Stomach (tissue), 9 donors: ENCODE measurements around the gene PDE8A. TPM values are rescaled to one million over a fixed set of nuclear protein-coding genes. Genes with fewer than 3 reads are reported as not detected.
A peak's percentile ranks its signal among the peaks of the same experiment; 100 is the strongest.

Experiments
- DNase-seq, 2 donors: peaks; one replicate each; pipeline versions ENCODE4 v3.0.0 to v3.0.0-alpha.2; 2013 to 2019
- H3K27ac ChIP-seq, 5 donors: fragments of 200-600 bp in 4 of 5; sonication (generic) in 4 of 5; one replicate each; pipeline ENCODE4 v1.5.1; 2013 to 2019; ENCODE audit warnings: mild to moderate bottlenecking in 1 of 5, moderate library complexity in 1 of 5
- H3K27me3 ChIP-seq, 3 donors: fragments of 200-600 bp; sonication (generic); one replicate each; pipeline ENCODE4 v1.5.1; 2017 to 2019; ENCODE audit warnings: mixed run types in 1 of 3
- H3K36me3 ChIP-seq, 4 donors: fragments of 200-600 bp; sonication (generic); 1 replicate in 3 of 4; 2 replicates in 1 of 4; pipeline ENCODE4 v1.5.1; 2016 to 2019
- H3K4me1 ChIP-seq, 4 donors: fragments of 200-600 bp; sonication (generic); one replicate each; pipeline ENCODE4 v1.5.1; 2016 to 2019
- H3K4me3 ChIP-seq, 4 donors: fragments of 200-600 bp; sonication (generic) in 3 of 4; one replicate each; pipeline ENCODE4 v1.5.1; 2016 to 2019; ENCODE audit warnings: mild to moderate bottlenecking in 1 of 4
- H3K9me3 ChIP-seq, 4 donors: fragments of 200-600 bp; sonication (generic); one replicate each; pipeline ENCODE4 v1.5.1; 2016 to 2019
- EP300 ChIP-seq: sonication (generic); formaldehyde crosslinking; IDR thresholded peaks from one replicate; pipeline ENCODE4 v1.6.1; 2017; ENCODE audit warnings: antibody characterized with exemption
- POLR2A ChIP-seq, 4 donors: fragments of 450-650 bp; IDR thresholded peaks; one replicate each; pipeline ENCODE4 v1.6.1; 2016; ENCODE audit warnings: antibody characterized with exemption in 4 of 4, control low read depth in 2 of 4, mild to moderate bottlenecking in 1 of 4, moderate library complexity in 1 of 4
- POLR2AphosphoS5 ChIP-seq, 3 donors: sonication (generic); formaldehyde crosslinking; IDR thresholded peaks; one replicate each; pipeline ENCODE4 v1.6.1; 2016; ENCODE audit warnings: antibody characterized with exemption in 3 of 3
- whole genome bisulfite sequencing, 5 donors: extraction: QIAGEN DNeasy Blood & Tissue Kit in 3 of 5; methylation state at CpG; one replicate each; pipeline versions ENCODE4 v1.1.5 to v1.1.7; 2013 to 2018; 5-methylcytosine and 5-hydroxymethylcytosine counted together
- intact Hi-C: fragments of 100-400 bp; cut with DNase I; formaldehyde crosslinking; loops from one replicate; pipeline ENCODE4 v1.15.1; 2023; ENCODE audit warnings: low total_unique reads
- polyA plus RNA-seq, 3 donors: library from polyadenylated mRNA; stranded (reverse); fragments of 200-250 nt; gene quantifications; one replicate each; pipeline ENCODE4 v1.2.3, GENCODE V29; 2013
- total RNA-seq, 5 donors: library from RNA; depleted of rRNA; stranded (reverse); fragments of >200 nt; gene quantifications; one replicate each; pipeline versions ENCODE4 v1.1.0 to v1.2.3, GENCODE V29; 2014 to 2016
- TF ChIP-seq, protein P1 (sequence below), 7 experiments: fragments of 450-650 bp in 4 of 7; fragments of 200-600 bp in 3 of 7; sonication (generic) in 3 of 7; IDR thresholded peaks; one replicate each; pipeline ENCODE4 v1.5.1; 2016 to 2019; ENCODE audit warnings: antibody characterized with exemption in 7 of 7, control low read depth in 2 of 7, mild to moderate bottlenecking in 1 of 7
- donor health status: healthy with polysubstance abuse.
- donor health status: Bipolar disorder and iron deficiency.
- donor health status: healthy.

PDE8A gene
- total and polyA plus RNA-seq, 8 donors = 15.6 to 85.9 (median 38.3) TPM

DNA sequence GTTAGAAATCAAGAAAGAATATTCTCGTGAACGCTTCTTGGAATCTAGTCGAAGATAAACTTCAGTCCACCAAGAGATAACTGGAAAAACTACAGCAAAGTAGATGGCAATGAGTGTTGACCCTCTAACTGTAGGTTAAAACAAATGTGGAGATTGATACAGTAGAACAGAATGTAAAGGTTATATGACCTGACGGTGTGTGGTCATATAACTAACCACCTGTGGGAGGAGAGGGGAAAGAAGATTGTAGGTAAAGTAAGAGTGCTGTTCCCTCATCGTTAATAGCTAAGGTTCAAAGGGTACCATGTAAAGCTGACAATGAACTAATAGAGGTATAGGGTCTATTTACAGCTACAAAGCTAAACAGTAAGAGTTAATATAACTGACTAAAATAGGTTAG is 52.6 kb downstream of the PDE8A start:
- no peak for TF ChIP-seq POLR2AphosphoS5 (IDR thresholded peaks at IDR 0.05)
- TF ChIP-seq, protein P1, sequence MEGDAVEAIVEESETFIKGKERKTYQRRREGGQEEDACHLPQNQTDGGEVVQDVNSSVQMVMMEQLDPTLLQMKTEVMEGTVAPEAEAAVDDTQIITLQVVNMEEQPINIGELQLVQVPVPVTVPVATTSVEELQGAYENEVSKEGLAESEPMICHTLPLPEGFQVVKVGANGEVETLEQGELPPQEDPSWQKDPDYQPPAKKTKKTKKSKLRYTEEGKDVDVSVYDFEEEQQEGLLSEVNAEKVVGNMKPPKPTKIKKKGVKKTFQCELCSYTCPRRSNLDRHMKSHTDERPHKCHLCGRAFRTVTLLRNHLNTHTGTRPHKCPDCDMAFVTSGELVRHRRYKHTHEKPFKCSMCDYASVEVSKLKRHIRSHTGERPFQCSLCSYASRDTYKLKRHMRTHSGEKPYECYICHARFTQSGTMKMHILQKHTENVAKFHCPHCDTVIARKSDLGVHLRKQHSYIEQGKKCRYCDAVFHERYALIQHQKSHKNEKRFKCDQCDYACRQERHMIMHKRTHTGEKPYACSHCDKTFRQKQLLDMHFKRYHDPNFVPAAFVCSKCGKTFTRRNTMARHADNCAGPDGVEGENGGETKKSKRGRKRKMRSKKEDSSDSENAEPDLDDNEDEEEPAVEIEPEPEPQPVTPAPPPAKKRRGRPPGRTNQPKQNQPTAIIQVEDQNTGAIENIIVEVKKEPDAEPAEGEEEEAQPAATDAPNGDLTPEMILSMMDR (IDR thresholded peaks at IDR 0.05) = no peak
- TF ChIP-seq POLR2A (IDR thresholded peaks at IDR 0.05) = no peak
- TF ChIP-seq EP300 = no peak
- H3K4me1 ChIP-seq = peaks cover 39 to 60% (median 51%) of the 10 kb centered on the region in 4 donors
- intact Hi-C loops = no loop called here
- no peaks in the 10 kb centered on the region for H3K36me3 ChIP-seq
- H3K9me3 ChIP-seq = no peaks in the 10 kb centered on the region
- no peak overlapping the region for H3K4me3 ChIP-seq
- no peaks in the 10 kb centered on the region for H3K27me3 ChIP-seq
- DNase-seq = no peak
- no peak overlapping the region for H3K27ac ChIP-seq
- WGBS, 5 donors = 91 to 97% (median 94%) methylated on average over 5 of the region's 5 CpGs

DNA sequence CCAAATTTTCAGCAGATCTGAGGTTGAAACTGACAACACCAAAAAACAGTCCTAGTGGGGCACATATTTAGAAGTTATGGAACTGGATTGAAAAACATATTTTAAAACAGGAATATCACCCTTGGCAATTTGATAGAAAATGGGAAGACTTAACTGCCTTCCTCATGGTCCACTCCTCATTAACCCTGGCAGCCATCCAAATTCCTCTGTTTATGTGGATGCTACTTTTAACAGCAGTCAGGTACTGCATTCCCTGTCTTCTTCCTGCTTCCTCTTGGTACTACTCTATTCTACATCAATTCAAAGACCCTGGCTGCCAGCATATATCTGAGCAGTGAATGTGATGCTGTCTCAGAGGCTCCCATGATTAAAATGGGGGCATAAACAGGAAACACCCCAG is 54.3 kb downstream of the PDE8A start:
- Histone ChIP-seq H3K27me3 (no peaks in the 10 kb centered on the region), H3K9me3 (no peaks in the 10 kb centered on the region), H3K36me3 (no peaks in the 10 kb centered on the region), H3K4me1 (peaks cover 23 to 45% (median 37%) of the 10 kb centered on the region in 4 donors), H3K4me3 (no peak overlapping the region), H3K27ac (no peak overlapping the region)
- intact Hi-C loops = no loop called here
- no peak for DNase-seq
- TF ChIP-seq POLR2AphosphoS5 (IDR thresholded peaks at IDR 0.05) (no peak), EP300 (no peak), POLR2A (IDR thresholded peaks at IDR 0.05) (no peak)
- TF ChIP-seq, protein P1 (IDR thresholded peaks at IDR 0.05) = no peak

DNA sequence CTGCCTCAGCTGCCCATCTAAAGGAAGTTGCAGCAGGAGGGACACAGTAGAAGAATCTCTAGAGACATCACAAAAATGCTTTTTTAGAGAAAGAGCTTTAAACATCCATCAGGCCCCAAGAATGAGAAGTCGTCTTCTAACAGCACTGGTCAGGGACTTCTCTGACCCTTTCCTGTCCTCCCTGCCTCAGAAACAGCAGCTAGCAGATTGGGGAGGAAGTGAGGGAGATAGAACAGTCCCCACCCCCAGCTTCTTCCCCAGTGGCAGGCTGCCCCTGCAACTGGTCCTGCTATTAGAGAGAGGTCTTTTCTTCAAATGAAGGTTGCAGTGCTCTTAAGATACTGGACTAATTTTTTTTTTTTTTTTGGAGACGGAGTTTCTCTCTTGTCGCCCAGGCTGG is 55.1 kb downstream of the PDE8A start:
- intact Hi-C loops = no loop called here
- Histone ChIP-seq H3K36me3 (no peaks in the 10 kb centered on the region), H3K27me3 (no peaks in the 10 kb centered on the region), H3K4me3 (no peak overlapping the region), H3K27ac (peak overlapping the region in 1 of 5 donors; percentile 12), H3K4me1 (peaks cover 17 to 40% (median 31%) of the 10 kb centered on the region in 4 donors), H3K9me3 (no peaks in the 10 kb centered on the region)
- DNase-seq = no peak
- TF ChIP-seq POLR2A (IDR thresholded peaks at IDR 0.05) (no peak), EP300 (no peak), POLR2AphosphoS5 (IDR thresholded peaks at IDR 0.05) (no peak)
- TF ChIP-seq, protein P1 (IDR thresholded peaks at IDR 0.05) = no peak
- 67 to 78% (median 71%) methylated on average over 3 of the region's 3 CpGs for WGBS, 5 donors

DNA sequence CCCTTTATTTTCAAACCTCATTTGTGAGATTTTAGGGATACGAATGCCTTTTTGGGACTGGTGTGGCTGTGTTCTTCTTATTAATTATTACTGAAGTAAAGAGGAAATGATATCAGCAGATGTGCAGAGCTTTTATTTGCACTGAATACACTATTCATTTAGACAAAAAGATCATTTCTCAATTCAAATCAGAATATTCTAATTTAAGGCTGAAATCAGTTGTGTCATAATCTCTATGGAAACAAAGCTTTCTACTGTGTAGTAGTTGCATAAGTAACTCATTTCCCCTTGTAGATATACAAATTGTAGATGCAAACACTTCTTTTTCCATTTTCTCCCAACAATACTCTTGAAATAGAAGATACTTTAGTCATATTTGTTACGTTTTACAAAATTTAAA is 56.0 kb downstream of the PDE8A start:
- Histone ChIP-seq H3K27me3 (no peaks in the 10 kb centered on the region), H3K4me1 (peaks cover 10 to 36% (median 22%) of the 10 kb centered on the region in 4 donors), H3K9me3 (no peaks in the 10 kb centered on the region), H3K36me3 (no peaks in the 10 kb centered on the region), H3K27ac (no peak overlapping the region), H3K4me3 (no peak overlapping the region)
- no peak for DNase-seq
- intact Hi-C loops = no loop called here
- TF ChIP-seq EP300 (no peak), POLR2A (IDR thresholded peaks at IDR 0.05) (no peak)
- 89 to 94% (median 93%) methylated on average over 2 of the region's 2 CpGs for WGBS, 5 donors

DNA sequence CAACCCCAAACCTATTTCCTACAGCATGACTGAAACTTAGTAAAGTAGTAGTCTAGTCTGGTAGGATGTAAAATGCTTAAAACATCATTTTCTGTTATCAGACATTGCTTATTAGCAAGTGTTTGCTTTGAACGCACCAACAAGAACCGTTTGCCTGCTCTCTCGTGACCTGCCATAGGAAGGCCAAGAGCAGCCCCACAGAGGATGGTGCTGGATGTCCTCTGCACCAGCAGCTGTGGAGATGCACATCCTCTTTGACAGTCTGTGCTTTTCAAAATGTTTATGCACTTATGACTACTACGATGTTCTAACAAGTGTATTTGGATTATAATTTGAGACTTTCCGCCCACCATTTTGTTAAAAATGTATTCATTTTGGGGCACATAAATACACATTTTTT is 59.6 kb downstream of the PDE8A start:
- no peak overlapping the region for H3K27ac ChIP-seq
- TF ChIP-seq, protein P1 (IDR thresholded peaks at IDR 0.05) = no peak
- TF ChIP-seq POLR2AphosphoS5 (IDR thresholded peaks at IDR 0.05) (no peak), EP300 (no peak), POLR2A (IDR thresholded peaks at IDR 0.05) (no peak)
- no peak for DNase-seq
- no peaks in the 10 kb centered on the region for H3K36me3 ChIP-seq
- no peaks in the 10 kb centered on the region for H3K9me3 ChIP-seq
- H3K27me3 ChIP-seq = no peaks in the 10 kb centered on the region
- 61 to 84% (median 74%) methylated on average over 5 of the region's 5 CpGs for WGBS, 5 donors
- no peak overlapping the region for H3K4me3 ChIP-seq
- intact Hi-C loops = loop anchor here (5.0 kb wide), 1 partner anchor 84 kb away; no protein-coding TSS in a partner anchor
- H3K4me1 ChIP-seq = peaks cover 4 to 40% (median 21%) of the 10 kb centered on the region in 4 donors
